ENCODE measurements around the gene ATCAY.

ATCAY gene

DNA sequence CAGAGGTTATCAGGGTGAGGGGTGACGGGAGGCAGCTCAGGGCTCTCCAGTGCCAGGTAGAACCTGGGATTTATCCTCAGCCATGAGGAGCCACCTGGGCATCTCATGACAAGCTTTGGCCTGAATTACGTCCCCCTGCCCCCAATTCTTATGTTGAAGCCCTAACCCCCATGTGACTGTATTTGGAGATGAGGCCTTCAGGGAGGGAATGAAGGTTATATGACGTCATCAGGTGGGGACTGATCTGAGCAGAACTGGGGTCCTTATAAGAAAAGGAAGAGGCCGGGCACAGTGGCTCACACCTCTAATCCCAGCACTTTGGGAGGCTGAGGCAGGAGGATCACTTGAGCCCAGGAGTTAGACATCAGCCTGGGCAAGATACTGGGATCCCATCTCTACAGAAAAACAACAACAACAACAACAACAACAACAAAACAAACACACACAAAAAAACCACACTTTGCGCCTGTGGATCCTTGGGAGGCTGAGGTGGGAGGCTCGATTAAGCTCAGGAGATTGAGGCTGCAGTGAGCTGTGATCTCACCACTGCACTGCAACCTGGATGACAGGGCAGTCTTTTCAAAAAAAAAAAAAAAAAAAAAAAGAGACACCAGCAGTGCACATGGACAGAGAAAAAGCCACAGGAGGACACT is 30.0 kb upstream of the ATCAY start:
- Histone ChIP-seq H3K4me2 (ENCODE audit: low read depth, low read length, poor library complexity, severe bottlenecking) (no peak overlapping the region), H3K9me3 (ENCODE audit: insufficient read depth, low read depth, low read length) (no peaks in the 10 kb centered on the region; the same call in 1 of the 2 replicates), H2AFZ (ENCODE audit: low read length) (no peak overlapping the region)

DNA sequence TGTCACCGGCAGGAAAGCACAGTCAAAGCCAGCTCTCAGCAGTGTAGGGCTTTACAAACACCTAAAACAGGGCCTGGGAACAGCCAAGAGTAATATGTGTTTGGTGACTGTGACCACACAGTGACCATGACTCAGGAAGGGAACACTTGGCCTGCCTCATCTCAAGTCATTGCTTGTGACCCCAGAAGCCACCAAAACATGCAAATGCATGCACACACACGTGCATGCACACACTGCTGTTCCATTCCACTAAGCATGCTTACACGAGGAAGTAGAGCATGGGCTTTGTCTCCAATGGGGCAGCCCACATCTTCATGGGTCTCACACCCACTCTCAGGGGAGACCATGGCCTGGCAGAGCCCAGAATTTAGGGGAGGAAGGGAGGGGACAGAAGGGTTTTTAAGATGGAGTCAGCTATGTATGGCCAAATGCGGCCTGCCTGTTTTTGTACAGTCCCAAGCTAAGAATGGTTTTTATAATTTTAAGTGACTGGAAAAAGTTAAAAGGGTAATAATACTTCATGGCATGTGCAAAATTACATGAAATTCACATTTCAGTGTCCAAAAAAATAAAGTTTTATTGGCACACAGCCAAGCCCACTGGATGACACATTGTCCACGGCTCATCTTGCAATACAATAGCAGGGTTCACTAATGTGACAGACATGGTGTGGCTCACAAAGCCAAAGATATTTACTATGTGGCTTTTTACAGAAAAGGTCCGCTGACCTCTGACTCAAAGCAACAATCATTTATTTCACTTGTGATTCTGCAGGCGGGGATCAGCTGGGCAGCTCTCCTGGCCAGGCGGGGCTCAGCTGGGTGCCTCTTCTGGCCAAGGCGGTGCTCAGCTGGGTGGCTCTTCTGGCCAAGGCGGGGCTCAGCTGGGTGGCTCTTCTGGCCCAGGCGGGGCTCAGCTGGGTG is 29.0 kb upstream of the ATCAY start:
- Histone ChIP-seq H3K36me3 (ENCODE audit: insufficient read depth, low read length) (no peaks in the 10 kb centered on the region), H3K9me2 (replicated peaks; ENCODE audit: low read depth, low read length) (no peaks in the 10 kb centered on the region), H3K79me2 (ENCODE audit: insufficient read depth, low read length) (no peaks in the 10 kb centered on the region), H4K20me1 (ENCODE audit: insufficient read depth, low read length, poor library complexity, severe bottlenecking) (no peaks in the 10 kb centered on the region), H3K9ac (ENCODE audit: low read depth, low read length, poor library complexity, severe bottlenecking) (no peak overlapping the region), H2AFZ (ENCODE audit: low read length) (no peak overlapping the region), H3K4me3 (ENCODE audit: low read length, poor library complexity, severe bottlenecking) (no peak overlapping the region), H3K4me2 (ENCODE audit: low read depth, low read length, poor library complexity, severe bottlenecking) (no peak overlapping the region), H3K27me3 (ENCODE audit: insufficient read depth, low read length, poor library complexity, severe bottlenecking) (no peaks in the 10 kb centered on the region), H3F3A (ENCODE audit: low read depth) (no peaks in the 10 kb centered on the region), H3K4me1 (ENCODE audit: insufficient read depth, low read length, poor library complexity, severe bottlenecking) (no peaks in the 10 kb centered on the region), H3K9me3 (ENCODE audit: insufficient read depth, low read depth, low read length) (no peaks in the 10 kb centered on the region; the same call in 1 of the 2 replicates)
- no peak for TF ChIP-seq CTCF (conservative IDR thresholded peaks at IDR 0.05; ENCODE audit: low read length)
- no peak for TF ChIP-seq EZH2phosphoT487 (IDR thresholded peaks at IDR 0.05; ENCODE audit: borderline replicate concordance)

More for the DNA sequence above, 30.0 kb upstream of the ATCAY start:
- TF ChIP-seq CTCF (conservative IDR thresholded peaks at IDR 0.05; ENCODE audit: low read length) (no peak), EZH2phosphoT487 (IDR thresholded peaks at IDR 0.05; ENCODE audit: borderline replicate concordance) (no peak)
- Histone ChIP-seq H3K27me3 (ENCODE audit: insufficient read depth, low read length, poor library complexity, severe bottlenecking) (no peaks in the 10 kb centered on the region), H3K79me2 (ENCODE audit: insufficient read depth, low read length) (no peaks in the 10 kb centered on the region), H3K36me3 (ENCODE audit: insufficient read depth, low read length) (no peaks in the 10 kb centered on the region), H3K9ac (ENCODE audit: low read depth, low read length, poor library complexity, severe bottlenecking) (no peak overlapping the region), H4K20me1 (ENCODE audit: insufficient read depth, low read length, poor library complexity, severe bottlenecking) (no peaks in the 10 kb centered on the region), H3K4me1 (ENCODE audit: insufficient read depth, low read length, poor library complexity, severe bottlenecking) (no peaks in the 10 kb centered on the region), H3K4me3 (ENCODE audit: low read length, poor library complexity, severe bottlenecking) (no peak overlapping the region), H3K9me2 (replicated peaks; ENCODE audit: low read depth, low read length) (no peaks in the 10 kb centered on the region), H3F3A (ENCODE audit: low read depth) (no peaks in the 10 kb centered on the region)

GRCh38 chr19:3852177-3852511 is 28.3 kb upstream of the ATCAY start:
- TF ChIP-seq CTCF (conservative IDR thresholded peaks at IDR 0.05; ENCODE audit: low read length) (no peak), EZH2phosphoT487 (IDR thresholded peaks at IDR 0.05; ENCODE audit: borderline replicate concordance) (no peak)
- Histone ChIP-seq H3K79me2 (ENCODE audit: insufficient read depth, low read length) (no peaks in the 10 kb centered on the region), H3K4me1 (ENCODE audit: insufficient read depth, low read length, poor library complexity, severe bottlenecking) (no peaks in the 10 kb centered on the region), H3K9ac (ENCODE audit: low read depth, low read length, poor library complexity, severe bottlenecking) (no peak overlapping the region), H3K9me3 (ENCODE audit: insufficient read depth, low read depth, low read length) (no peaks in the 10 kb centered on the region; the same call in 1 of the 2 replicates), H3F3A (ENCODE audit: low read depth) (no peaks in the 10 kb centered on the region), H3K9me2 (replicated peaks; ENCODE audit: low read depth, low read length) (no peaks in the 10 kb centered on the region), H3K36me3 (ENCODE audit: insufficient read depth, low read length) (no peaks in the 10 kb centered on the region), H3K4me3 (ENCODE audit: low read length, poor library complexity, severe bottlenecking) (no peak overlapping the region), H3K4me2 (ENCODE audit: low read depth, low read length, poor library complexity, severe bottlenecking) (no peak overlapping the region), H4K20me1 (ENCODE audit: insufficient read depth, low read length, poor library complexity, severe bottlenecking) (no peaks in the 10 kb centered on the region), H3K27me3 (ENCODE audit: insufficient read depth, low read length, poor library complexity, severe bottlenecking) (no peaks in the 10 kb centered on the region), H2AFZ (ENCODE audit: low read length) (no peak overlapping the region)
